Measurements from ENCODE around the gene NPDC1.

GRCh38 chr9:137001857-137002645 lies 43.9 kb downstream of the NPDC1 start:
- no peak for TF ChIP-seq POLR2AphosphoS5 (IDR thresholded peaks at IDR 0.05; ENCODE audit: low read depth, low read length)
- TF ChIP-seq TAF1 (IDR thresholded peaks at IDR 0.05; ENCODE audit: borderline replicate concordance, insufficient read depth, low read length), result no peak
- no peak for TF ChIP-seq SIN3A (IDR thresholded peaks at IDR 0.05; ENCODE audit: borderline replicate concordance, insufficient read depth, low read length)
- no peak for TF ChIP-seq REST (IDR thresholded peaks at IDR 0.05; ENCODE audit: insufficient read depth in 1 of 2, low read depth in 2 of 2, low read length in 2 of 2)
- no peak for TF ChIP-seq FOXP2 (optimal IDR thresholded peaks at IDR 0.05; ENCODE audit: borderline replicate concordance, extremely low read depth, extremely low read length, insufficient read depth)
